HG02973 (cell line): ENCODE measurements around the gene FILIP1.
A peak's percentile ranks its signal among the peaks of the same experiment; 100 is the strongest.

Source experiments
- ATAC-seq: cut with Tn5 transposase; IDR thresholded peaks from one replicate; pipeline ENCODE4 v1.9.1; 2021; ENCODE audit warnings: moderate library complexity; ENCODE audit not compliant: unreplicated experiment

FILIP1 gene

DNA sequence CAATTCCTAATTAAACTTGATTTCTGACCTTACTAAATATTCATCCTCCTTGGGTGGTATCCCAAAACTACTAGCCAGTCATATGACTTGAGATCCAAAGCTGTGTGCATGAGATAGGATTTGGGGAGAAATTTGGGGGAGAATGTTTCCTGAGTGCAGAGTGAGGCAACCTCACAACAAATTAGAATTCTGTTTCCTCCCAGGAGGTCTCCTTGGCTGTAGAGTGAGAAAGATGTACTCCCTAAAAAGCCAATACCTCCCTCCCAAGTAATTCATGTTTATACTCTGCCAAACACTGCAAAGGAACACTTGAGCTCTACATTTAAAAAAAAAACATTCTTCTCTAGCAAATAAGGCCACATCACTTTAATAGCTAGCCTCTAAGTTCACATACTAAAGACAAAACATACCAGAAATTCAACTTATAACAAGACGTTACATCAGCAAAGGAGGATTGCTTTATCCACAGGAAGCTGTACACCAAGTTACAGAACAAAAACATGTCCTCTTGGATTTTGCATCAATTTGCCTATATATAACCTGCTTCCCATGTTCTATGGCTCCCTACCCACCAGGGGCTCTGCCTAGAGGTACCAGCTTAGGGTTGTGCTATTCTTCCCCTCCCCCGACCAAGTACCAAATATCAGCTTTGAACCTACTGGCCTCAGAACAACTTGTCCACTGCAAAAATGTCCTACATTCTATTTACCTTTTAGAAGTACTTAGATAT, 193.6 kb downstream of the FILIP1 start:
- no peak for ATAC-seq

DNA sequence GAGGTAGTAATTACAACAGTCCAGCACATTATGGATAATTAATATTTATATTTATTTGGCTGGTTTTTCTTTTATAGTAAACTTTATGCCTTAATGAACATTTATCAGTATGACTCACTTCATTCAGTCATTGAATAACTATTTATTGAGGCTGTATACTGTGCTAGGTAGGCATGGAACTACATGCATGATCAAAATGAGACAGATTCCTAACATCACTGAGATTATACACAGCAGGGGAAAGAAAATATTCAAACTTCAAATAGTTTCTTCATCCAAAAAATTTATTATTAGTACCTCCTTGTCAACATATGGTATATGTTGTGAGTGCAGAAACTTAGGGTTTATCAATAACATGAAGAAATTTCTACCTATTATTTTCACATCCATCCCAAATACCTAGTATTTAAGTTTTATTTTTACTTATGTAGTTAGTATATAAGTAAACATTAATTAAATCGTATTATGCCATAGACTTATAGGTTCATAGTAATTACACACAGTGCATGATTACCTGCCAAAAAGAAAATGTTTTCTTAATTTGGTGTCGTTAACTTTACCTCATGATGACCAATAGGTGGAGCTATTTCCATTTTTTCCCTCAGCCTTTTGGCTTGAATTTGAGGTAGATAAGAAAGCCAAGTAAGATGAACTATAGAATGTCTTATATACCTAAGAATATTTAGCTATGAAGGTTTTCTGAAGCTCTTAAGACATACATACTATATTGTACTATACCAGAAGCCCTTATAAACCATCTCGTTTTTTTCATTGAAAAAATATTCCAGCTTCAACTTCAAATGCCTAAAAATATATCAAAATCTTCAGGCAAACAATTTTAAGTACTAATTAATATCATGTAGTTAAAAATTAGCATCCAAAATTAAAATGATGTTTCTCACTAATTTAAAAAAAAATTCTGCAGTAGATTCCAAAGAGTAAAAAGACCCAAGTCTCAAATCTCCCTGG, 196.5 kb downstream of the FILIP1 start:
- ATAC-seq, result peak; percentile 66

DNA sequence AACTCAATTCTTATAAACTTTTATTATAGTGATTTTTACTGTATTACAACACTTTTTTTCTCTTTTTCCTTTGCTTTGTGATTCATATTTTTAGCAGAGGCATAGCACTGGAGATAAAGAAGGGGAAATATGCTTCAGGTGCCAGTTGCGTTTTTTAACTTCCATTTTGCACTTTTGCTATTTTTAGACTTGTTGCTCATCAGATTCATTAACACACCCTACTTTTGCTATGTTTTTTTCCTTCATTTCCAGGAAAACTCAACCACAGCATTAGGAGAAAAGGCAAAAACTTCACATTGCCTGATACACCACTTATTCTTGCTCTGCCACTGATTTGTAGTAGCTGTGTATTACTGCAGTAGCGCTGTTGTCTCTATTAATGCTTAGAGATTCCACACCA, 201.0 kb downstream of the FILIP1 start:
- ATAC-seq, result no peak

DNA sequence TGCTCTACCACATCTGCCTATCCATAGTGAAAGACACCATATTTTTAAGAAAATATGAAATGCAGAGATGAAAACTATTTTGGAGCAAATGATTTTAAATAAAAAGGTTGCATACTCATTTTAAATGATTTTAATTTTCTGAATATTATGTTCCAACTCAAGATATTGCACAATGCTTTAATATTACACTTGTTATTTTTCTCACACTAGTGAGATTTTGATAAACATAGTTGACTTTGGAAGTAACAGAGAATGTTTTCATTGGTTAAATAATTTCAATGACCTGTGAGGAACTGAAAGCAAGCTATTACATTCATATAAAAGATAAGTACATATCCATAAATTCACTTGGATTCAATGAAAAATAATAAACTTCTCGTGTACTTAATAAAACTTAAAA, 201.9 kb downstream of the FILIP1 start:
- ATAC-seq, result no peak

DNA sequence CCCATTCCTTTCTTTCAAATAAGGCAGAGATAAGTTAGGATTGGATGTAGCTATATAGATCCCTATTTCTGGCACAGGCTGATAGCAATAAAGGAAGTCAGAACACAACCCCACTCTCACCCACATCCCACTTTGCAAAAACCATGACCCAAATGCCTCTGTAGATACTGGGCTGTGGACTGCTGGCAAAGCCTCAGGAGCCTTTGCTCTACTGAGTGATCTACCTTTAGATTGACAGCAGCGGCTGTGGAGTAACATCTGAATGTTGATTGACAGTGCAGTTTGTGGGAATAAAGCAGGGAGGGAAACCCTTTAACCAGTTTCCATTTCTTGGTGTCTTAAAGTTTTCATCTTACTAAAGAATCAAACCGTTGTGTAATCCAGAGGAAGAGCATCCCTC, 202.3 kb downstream of the FILIP1 start:
- no peak for ATAC-seq

DNA sequence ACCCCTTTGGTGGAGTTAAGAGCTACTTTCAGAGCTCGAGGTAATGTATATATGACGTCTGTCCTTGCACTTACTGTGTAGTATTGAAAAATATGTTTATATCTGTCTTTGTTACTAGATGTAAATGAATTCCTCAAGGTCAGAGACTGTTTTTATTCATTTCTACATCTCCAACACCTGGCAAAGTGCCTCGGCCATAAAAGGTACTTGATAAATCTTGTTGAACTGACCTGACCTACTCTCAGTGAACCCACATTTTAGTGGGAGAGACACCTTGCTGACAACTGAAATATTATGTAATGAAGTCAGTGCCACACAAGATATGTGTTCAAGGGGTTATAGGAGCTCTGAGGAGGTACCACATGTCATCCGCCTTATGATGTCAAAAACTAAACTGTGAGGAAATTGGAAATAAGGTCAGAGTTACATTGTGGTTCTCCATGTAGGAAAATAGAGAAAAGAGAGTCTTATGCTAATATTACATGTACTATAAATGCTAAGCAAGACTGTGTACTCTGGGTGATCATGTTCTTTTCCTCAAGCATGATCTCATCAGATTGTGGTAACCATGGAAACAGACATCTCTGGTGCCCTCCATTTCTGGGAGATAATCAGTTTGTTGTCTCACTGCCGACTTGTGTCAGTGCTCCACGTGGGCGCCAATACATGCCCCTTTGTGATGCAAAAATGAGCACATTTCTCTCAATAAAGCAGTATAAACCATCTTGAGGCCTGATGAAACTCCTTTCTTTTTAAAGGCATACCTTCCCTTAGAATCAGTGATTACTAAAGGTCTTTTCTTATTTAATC, 203.3 kb downstream of the FILIP1 start:
- ATAC-seq, result no peak

DNA sequence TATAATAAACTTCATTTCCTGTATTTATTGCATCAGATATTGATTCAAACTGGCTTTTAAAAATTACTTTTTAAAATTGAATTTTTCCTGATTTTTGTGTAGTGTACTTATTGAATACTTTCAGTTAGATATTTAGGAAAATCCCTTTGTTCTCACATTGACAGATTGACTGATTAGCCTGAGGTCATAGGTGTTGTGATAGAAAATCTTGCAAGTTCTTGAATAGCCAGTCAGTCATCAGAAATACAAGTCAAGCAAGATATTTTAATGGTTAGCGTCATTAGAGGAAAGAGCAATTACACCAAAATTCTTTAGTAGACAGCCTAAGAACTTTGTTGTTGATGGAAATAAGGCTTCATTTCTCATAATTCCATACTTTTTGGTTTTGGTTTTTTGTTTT, 205.6 kb downstream of the FILIP1 start:
- ATAC-seq, result no peak

DNA sequence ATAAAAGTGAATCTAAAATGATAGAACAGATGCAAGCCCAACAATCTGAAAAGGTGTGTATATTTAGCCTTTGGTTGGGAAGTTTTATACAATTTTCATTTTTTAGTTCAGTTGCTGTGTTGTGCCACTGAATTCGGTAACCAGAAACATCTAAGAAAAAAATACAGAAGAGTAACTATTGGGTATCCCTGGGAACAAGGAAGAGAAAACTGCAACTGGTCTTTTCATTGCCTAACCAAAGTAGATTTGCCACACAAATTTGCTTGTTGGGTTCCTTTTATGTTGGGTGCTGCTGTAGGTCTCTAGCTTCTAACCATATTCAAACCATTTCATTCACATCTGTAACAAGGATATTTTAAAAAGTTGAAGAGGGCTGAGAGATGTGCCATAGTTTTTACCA, 206.2 kb downstream of the FILIP1 start:
- no peak for ATAC-seq

DNA sequence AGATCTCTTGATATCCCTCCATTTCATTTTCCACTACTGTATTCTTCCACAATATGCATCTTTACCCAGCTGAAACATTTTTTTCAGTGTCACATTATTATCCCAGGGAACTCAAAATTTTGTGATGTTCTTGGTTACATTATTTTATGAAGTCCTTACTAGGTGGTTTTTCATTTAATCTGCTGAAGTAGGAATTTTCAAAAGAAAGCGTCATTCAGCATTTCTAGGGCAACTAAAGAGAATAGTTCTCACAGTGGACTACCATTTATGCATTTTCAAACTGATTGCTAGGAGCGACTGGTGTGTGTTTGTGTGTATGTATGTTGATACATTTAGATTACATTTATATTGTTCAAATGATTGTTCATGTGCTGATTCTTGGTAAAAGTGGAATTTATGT, 206.6 kb downstream of the FILIP1 start:
- no peak for ATAC-seq

DNA sequence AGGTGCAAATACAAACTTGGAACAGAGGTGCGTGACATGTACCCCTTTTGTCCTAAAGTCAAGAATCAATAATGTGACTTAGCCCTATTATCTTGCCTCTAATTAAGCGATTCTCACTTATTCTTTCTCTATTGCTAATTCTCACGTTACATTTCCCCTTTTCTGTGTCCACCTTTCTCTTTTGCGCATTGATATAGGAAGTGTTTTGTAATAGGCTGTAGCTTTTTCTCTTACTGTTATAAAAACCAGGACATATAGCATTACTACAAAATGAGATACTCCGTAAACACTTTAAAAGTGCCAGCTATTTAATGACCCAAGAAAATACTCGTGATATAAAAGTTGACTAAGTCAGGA, 208.3 kb downstream of the FILIP1 start:
- ATAC-seq, result peak; percentile 6

DNA sequence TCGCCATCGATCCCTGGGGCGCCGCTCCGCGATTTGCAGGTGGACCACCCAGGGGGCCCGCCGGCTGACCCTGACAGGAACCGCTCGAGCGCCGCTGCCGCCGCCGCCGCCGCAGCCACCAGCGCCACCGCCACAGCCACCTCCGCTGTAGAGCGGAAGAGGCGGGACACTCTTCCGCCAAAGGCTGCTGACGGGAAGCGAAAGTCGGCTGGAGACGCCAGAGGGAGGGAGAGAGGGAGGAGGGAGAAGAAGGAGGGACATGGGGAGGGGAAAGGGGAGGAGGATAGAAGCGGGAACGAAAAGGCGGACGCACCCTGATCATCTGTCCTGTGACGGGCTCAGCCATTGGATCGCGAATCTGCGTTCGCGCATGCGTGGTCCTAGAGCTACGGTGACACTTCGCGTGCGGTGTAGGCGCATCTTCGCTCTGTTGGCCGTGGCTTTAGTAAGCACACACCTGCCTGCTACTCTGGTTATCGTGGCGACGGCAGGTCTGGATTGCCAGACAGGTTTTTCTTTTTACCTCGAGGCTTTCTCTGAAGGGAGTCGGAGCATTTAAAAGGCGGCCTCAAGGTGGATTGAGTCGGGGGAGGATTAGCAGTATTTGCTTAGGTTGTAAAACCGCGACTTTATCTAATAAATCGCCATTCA, 208.8 kb downstream of the FILIP1 start, which contains the start of gene TMEM30A:
TSS of gene TMEM30A (minus strand) at position 161 of the 651 bp plus-strand sequence. CDS start at position 7, 154 bp downstream.
- ATAC-seq, result peak; percentile 90

DNA sequence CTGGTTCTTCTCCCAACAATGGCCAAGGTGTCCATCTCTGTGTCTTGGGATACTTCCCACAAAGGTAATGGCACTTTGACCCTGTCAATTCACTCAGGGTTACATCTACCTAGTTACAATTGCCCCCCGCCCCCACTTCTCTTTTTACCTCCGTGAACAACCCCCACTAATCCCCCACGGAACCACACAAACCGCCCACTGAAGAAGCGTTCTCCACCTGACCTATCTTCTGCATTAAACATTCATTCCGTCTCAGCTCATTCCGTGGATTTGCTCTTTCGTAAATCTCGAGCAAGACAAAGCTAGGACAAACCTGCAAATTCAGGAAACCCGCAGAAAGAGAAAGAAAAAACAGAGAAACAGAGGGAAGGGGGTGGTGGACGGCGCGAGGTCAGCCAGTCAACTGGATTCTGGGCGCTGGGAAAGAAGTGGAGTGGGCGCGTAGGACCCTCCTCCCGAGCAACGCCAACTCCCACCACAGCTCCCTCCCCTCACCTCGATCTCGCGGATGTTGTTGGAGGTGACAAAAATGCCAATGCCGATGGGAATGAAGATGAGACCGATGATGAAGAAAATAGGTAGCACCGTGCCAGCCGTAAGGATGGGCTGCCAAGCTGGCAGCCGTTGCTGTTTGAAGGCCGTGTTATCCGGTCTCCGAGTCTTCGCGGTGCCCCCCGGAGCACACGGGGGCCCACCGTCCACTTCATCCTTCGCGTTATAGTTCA, 209.5 kb downstream of the FILIP1 start:
- ATAC-seq, result peak; percentile 19

DNA sequence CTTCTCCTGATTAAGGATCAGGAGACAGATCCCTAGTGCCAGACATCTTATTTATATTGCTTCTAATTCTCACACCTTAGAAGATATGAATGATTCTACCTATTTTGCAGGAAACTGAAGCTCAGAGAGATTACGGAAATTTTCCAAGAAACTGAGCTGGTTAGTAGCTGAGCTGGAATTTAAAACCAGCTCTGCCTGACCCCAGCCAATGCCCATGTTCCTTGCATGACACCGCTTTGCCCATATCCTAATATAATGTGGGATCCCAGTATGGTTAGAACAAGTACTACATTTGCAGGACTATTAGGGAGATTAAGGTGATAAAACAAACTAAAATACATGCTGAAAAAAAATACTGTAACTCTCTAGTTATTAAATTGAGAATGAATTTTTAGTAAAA, 210.9 kb downstream of the FILIP1 start:
- ATAC-seq, result no peak

DNA sequence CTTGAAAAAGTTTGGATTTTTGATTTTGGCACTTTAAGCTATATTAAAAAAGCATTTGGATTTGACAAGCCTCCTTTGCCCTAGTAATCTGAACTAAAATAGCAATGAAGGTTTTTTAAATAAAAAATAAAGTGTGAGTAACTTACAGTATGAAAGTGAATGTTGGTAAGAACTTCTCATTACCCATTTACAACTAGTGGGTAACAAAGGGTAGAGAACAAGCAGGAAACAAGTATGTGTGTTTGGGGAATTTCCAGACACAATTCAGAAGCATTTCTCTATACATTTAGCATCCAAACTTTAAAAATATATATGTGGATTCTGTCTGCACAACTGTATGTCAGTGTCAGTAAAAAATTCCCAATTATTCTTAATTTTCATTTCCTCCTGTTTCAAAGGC, 211.9 kb downstream of the FILIP1 start:
- ATAC-seq, result no peak

DNA sequence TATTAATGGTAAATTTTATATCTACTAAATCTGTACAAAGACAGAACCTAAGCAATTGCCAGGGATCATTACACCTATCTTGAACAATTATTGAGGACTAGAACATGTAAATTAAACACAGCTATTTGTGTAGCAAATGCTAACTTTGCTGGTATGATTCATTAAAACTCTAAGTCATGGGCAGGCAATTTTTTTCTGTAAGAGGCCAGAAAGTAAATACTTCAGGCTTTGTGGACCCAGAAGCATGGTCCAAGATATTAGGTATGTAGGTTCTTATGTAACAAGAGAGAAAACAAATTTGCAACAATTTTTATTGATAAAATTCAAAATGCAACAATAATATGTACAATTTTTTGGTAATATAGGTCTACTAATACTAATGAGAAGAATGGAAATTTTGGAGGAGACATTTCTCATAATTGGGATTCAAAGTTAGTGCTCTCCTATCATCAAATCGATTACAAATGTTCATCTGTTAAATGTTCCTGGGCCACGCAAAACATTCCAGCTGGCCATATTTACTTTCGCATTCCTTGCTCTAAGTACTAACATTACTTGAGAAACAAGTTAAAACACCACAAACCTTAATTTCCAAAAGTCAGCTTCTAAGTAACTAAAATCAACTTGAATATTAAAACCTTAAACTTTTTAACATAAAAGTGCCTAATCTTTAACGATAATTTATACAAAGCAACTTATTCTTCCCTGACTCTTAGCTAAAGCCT, 213.3 kb downstream of the FILIP1 start:
- no peak for ATAC-seq

DNA sequence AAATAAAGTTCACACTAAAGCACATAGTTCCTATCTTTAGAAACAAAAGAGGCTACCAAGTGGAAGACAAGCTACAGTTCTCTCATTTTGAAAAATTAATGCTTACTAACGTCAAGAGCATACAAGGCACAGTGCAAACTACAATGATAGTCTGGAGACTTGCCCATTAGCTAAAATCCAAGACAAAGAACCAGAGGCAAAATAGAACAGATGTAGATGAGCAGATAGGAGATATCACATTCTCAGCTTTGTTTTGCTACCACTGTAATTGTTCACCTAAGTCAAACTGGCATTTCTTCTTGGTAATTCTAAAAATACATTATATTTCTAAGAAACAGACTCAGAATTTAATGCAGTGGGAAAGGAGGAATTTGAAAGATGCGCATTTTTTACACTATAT, 214.2 kb downstream of the FILIP1 start:
- no peak for ATAC-seq

DNA sequence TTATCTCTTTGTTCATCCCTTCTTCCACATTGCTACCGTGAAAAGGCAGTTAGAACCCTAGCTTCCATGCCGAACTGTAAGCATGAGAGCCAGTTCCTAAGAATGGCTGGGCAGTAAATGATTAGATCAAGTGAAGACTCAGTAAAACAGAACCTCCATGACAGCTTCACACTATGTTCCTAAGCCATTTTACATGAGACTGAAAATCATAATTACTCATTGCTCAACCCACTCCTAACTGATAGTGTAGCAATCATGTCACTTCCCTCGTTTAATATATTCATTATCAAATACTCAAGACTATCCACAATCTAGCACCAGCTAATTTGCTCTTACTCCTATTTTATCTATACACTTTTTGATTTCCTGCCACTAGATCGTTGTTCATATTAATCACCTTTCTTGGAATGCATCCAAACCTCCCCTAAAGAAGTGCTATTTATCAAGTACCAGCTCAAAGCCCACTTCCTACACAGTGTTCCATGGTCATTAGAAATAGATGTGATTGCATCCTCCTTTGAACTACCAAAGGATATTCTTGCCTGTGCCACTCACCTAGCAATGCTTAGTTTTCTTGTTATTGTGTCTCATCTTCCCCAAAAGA, 215.0 kb downstream of the FILIP1 start:
- no peak for ATAC-seq

DNA sequence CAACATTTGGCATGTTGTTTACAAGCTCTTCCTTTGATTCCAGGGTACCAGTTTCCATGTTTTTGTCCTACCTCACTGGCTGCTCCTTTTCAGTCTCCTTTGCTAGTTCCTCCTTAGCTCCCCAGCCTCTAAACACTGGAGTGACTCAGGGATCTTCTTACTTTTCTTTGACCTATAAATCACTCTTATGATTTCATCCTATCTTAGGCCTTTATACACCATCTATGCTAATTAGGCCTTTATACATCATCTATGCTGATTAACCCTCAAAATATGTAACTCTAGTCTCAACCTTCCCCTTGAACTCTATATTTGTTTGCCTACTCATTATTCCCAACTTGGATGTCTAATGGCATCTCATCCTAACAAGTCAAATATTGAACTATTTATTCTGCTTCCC, 218.5 kb downstream of the FILIP1 start:
- ATAC-seq, result no peak

DNA sequence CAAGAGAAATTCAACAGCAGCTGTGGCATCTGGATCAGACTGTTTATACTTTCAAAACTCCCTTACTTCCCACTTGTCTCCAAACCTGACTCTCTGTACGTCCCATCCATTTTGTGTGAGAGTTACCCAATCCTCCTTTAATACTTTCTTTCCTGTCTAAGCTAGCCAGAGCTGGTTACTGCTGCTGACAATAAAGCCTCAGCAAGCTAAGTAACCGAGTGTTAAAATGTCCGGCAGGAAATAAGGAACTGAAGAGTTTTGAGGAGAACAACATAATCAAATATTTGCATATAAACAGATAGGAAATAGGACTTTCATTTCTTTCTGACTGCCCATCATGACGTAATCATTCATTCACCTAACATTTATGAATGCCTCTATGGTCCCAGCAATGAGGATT, 220.6 kb downstream of the FILIP1 start:
- ATAC-seq, result no peak
